B cell (primary cell): Measurements from ENCODE around the gene CPED1.

Experiments
- CTCF ChIP-seq: fragments of 200-600 bp; IDR thresholded peaks from one replicate; pipeline ENCODE4 v1.8.0; 2022; ENCODE audit warnings: antibody characterized with exemption, mild to moderate bottlenecking
- EZH2 ChIP-seq: IDR thresholded peaks from 2 replicates; pipeline ENCODE4 v1.6.1; 2012; ENCODE audit warnings: borderline replicate concordance, low read depth, mild to moderate bottlenecking, moderate library complexity, low read length; ENCODE audit not compliant: insufficient read depth, poor library complexity, severe bottlenecking

- TF ChIP-seq CTCF (no peak), EZH2 (no peak)
Measured at GRCh38 chr7:121020249-121020988, 31.9 kb downstream of the CPED1 start.
